HepG2 (cell line): ENCODE measurements around the gene HSPA5. TPM values are rescaled to one million over a fixed set of nuclear protein-coding genes. Genes with fewer than 3 reads are reported as not detected.
A peak's percentile ranks its signal among the peaks of the same experiment; 100 is the strongest.

Experiments
- ATF2 ChIP-seq: sonication (generic); formaldehyde crosslinking; IDR thresholded peaks from 2 replicates; pipeline ENCODE4 v1.4.0; 2020; ENCODE audit warnings: missing genetic modification reagents
- EHMT2 ChIP-seq: fragments of 200-600 bp; sonication (generic); IDR thresholded peaks from 2 replicates; pipeline ENCODE4 v1.7.0; 2017; ENCODE audit warnings: antibody characterized with exemption, low read depth, low read length, borderline replicate concordance
- ETS1 ChIP-seq: sonication (generic); formaldehyde crosslinking; IDR thresholded peaks from 2 replicates; pipeline ENCODE4 v1.4.0; 2020; ENCODE audit warnings: missing genetic modification reagents
- HNRNPUL1 ChIP-seq: fragments of 200-400 bp; formaldehyde crosslinking; IDR thresholded peaks from 2 replicates; pipeline ENCODE4 v1.6.1; 2017; ENCODE audit warnings: low read depth, mild to moderate bottlenecking, low read length, moderate library complexity
- HOMEZ ChIP-seq: IDR thresholded peaks from 2 replicates; pipeline ENCODE4 v1.6.1; 2016; ENCODE audit warnings: low read depth
- JUN ChIP-seq: sonication (generic); formaldehyde crosslinking; IDR thresholded peaks from 2 replicates; pipeline ENCODE4 v1.4.0; 2020; ENCODE audit warnings: mild to moderate bottlenecking, missing genetic modification reagents
- NR3C1 ChIP-seq: sonication (generic); formaldehyde crosslinking; IDR thresholded peaks from 2 replicates; pipeline ENCODE4 v1.4.0; 2020; ENCODE audit warnings: missing genetic modification reagents
- PREB ChIP-seq: sonication (generic); formaldehyde crosslinking; IDR thresholded peaks from 2 replicates; pipeline ENCODE4 v1.4.0; 2020; ENCODE audit warnings: missing genetic modification reagents
- SALL1 ChIP-seq: sonication (generic); formaldehyde crosslinking; IDR thresholded peaks from 2 replicates; pipeline ENCODE4 v1.8.0; 2022; ENCODE audit warnings: mild to moderate bottlenecking, missing genetic modification reagents
- SMC3 ChIP-seq: IDR thresholded peaks from 2 replicates; pipeline ENCODE4 v1.6.1; 2011; ENCODE audit warnings: low read length, improper control_type of control experiment
- SUZ12 ChIP-seq: fragments of 150-350 bp; IDR thresholded peaks from 2 replicates; pipeline ENCODE4 v1.6.1; 2014; ENCODE audit warnings: low read depth, low read length
- THAP8 ChIP-seq: sonication (generic); formaldehyde crosslinking; IDR thresholded peaks from 2 replicates; pipeline ENCODE4 v1.5.1; 2020; ENCODE audit warnings: missing genetic modification reagents, mild to moderate bottlenecking, borderline replicate concordance
- TRIM22 ChIP-seq: fragments of 450-650 bp; IDR thresholded peaks from 2 replicates; pipeline ENCODE4 v1.6.1; 2017
- XRCC5 ChIP-seq: fragments of 200-400 bp; formaldehyde crosslinking; optimal IDR thresholded peaks from 2 replicates; pipeline ENCODE3; 2017; ENCODE audit warnings: mild to moderate bottlenecking, low read length
- YEATS2 ChIP-seq: sonication (generic); formaldehyde crosslinking; IDR thresholded peaks from 2 replicates; pipeline ENCODE4 v1.4.0; 2020; ENCODE audit warnings: missing genetic modification reagents, borderline replicate concordance
- ZBTB34 ChIP-seq: sonication (generic); formaldehyde crosslinking; IDR thresholded peaks from 2 replicates; pipeline ENCODE4 v1.8.0; 2022; ENCODE audit warnings: mild to moderate bottlenecking, missing genetic modification reagents
- ZMYM2 ChIP-seq: sonication (generic); formaldehyde crosslinking; IDR thresholded peaks from 2 replicates; pipeline ENCODE4 v1.8.0; 2022; ENCODE audit warnings: mild to moderate bottlenecking, missing genetic modification reagents
- ZNF367 ChIP-seq: sonication (generic); formaldehyde crosslinking; IDR thresholded peaks from 2 replicates; pipeline ENCODE4 v1.4.0; 2020; ENCODE audit warnings: missing genetic modification reagents, borderline replicate concordance
- ZNF549 ChIP-seq: sonication (generic); formaldehyde crosslinking; IDR thresholded peaks from 2 replicates; pipeline ENCODE4 v1.5.0; 2020; ENCODE audit warnings: missing genetic modification reagents
- ZNF660 ChIP-seq: sonication (generic); formaldehyde crosslinking; IDR thresholded peaks from 2 replicates; pipeline ENCODE4 v1.5.1; 2020; ENCODE audit warnings: mild to moderate bottlenecking, low read depth, missing genetic modification reagents, borderline replicate concordance
- ZSCAN22 ChIP-seq: sonication (generic); formaldehyde crosslinking; IDR thresholded peaks from 2 replicates; pipeline ENCODE4 v1.4.0; 2020; ENCODE audit warnings: mild to moderate bottlenecking, missing genetic modification reagents
- polyA plus RNA-seq, 8 experiments: library from polyadenylated mRNA; depleted of rRNA in 3 of 8; stranded (reverse) in 7 of 8; unstranded in 1 of 8; fragments of >200 nt; fragmentation: Illumina TruSeq in 4 of 8; extraction: Trizol in 4 of 8; gene quantifications; 2 replicates each; pipeline versions ENCODE4 v1.2.1 to v1.2.3, GENCODE V29; 2011 to 2016; ENCODE audit warnings: low read depth in 4 of 8, missing spikeins in 1 of 8, mixed read lengths in 1 of 8; ENCODE audit not compliant: insufficient read depth in 1 of 8
- total RNA-seq, 5 experiments: library from RNA; depleted of rRNA; stranded (reverse); fragments of >200 nt; fragmentation: Illumina TruSeq; extraction: Trizol; gene quantifications; 2 replicates each; pipeline ENCODE4 v1.2.3, GENCODE V29; 2016; ENCODE audit warnings: low read depth in 1 of 5

The HSPA5 gene
- total and polyA plus RNA-seq, 2 of the 13 experiments (the other 11 are each of a cell fraction or from before 2014, with no cell fraction given), result 201 to 206 TPM

- peak; percentile 23; the same call in 1 of the 2 replicates for TF ChIP-seq HOMEZ
- peak; percentile 68; the same call in 1 of the 2 replicates for TF ChIP-seq YEATS2
- no peak for TF ChIP-seq ZNF549 (CRISPR knock-in tag)
- peak; percentile 34; the same call in 1 of the 2 replicates for TF ChIP-seq ATF2 (CRISPR knock-in tag)
- no peak for TF ChIP-seq THAP8
- no peak for TF ChIP-seq JUN
- TF ChIP-seq HNRNPUL1, result no peak
- no peak for TF ChIP-seq ETS1 (CRISPR knock-in tag)
- no peak for TF ChIP-seq SUZ12
- no peak for TF ChIP-seq NR3C1
- TF ChIP-seq XRCC5, result no peak
- TF ChIP-seq ZBTB34, result no peak
- no peak for TF ChIP-seq ZSCAN22 (CRISPR knock-in tag)
- TF ChIP-seq ZNF367 (CRISPR knock-in tag), result no peak
- no peak for TF ChIP-seq ZNF660 (CRISPR knock-in tag)
- peak; percentile 24 for TF ChIP-seq SALL1
- no peak for TF ChIP-seq TRIM22
- no peak for TF ChIP-seq SMC3
- no peak for TF ChIP-seq EHMT2
- TF ChIP-seq ZMYM2 (CRISPR knock-in tag), result no peak
- no peak for TF ChIP-seq PREB
Measured at GRCh38 chr9:125241000-125241862, at the start of gene HSPA5 (continued).
